Mesenchymal stem cell (in vitro differentiated cells and primary cell): ENCODE measurements around the gene CELF4.
A peak's percentile ranks its signal among the peaks of the same experiment; 100 is the strongest.

ENCODE experiments used
- DNase-seq: peaks from one replicate; pipeline ENCODE4 v3.0.0-alpha.2; 2013
- H2AFZ ChIP-seq: one replicate; pipeline ENCODE4 v1.6.1; 2013; ENCODE audit warnings: low read depth, mild to moderate bottlenecking, control low read depth, inconsistent platforms, low read length, moderate library complexity
- H2AK5ac ChIP-seq: 2 replicates; pipeline ENCODE4 v1.6.1; 2013; ENCODE audit warnings: low read length, moderate library complexity, mild to moderate bottlenecking, inconsistent platforms; ENCODE audit not compliant: severe bottlenecking
- H2BK120ac ChIP-seq: one replicate; pipeline ENCODE4 v1.6.1; 2013; ENCODE audit warnings: low read depth, mild to moderate bottlenecking, inconsistent platforms, low read length, moderate library complexity
- H2BK12ac ChIP-seq, 2 experiments: one replicate each; pipeline ENCODE4 v1.6.1; 2013; ENCODE audit warnings: inconsistent platforms in 2 of 2, low read length in 2 of 2, mild to moderate bottlenecking in 2 of 2, moderate library complexity in 2 of 2, control low read depth in 1 of 2
- H2BK15ac ChIP-seq: one replicate; pipeline ENCODE4 v1.6.1; 2013; ENCODE audit warnings: mild to moderate bottlenecking, low read depth, inconsistent platforms; ENCODE audit not compliant: poor library complexity, severe bottlenecking
- H2BK5ac ChIP-seq: 2 replicates; pipeline ENCODE4 v1.6.1; 2013; ENCODE audit warnings: low read depth, mild to moderate bottlenecking, low read length, control low read depth, inconsistent platforms; ENCODE audit not compliant: poor library complexity, severe bottlenecking
- H3K14ac ChIP-seq, 2 experiments: one replicate each; pipeline ENCODE4 v1.6.1; 2013; ENCODE audit warnings: inconsistent platforms in 2 of 2, low read length in 2 of 2, control low read depth in 1 of 2, mild to moderate bottlenecking in 1 of 2, moderate library complexity in 1 of 2
- H3K18ac ChIP-seq, 2 experiments: one replicate each; pipeline ENCODE4 v1.6.1; 2013; ENCODE audit warnings: inconsistent platforms in 2 of 2, low read length in 2 of 2, control low read depth in 1 of 2, low read depth in 1 of 2, mild to moderate bottlenecking in 1 of 2
- H3K23ac ChIP-seq, 2 experiments: one replicate each; pipeline ENCODE4 v1.6.1; 2013; ENCODE audit warnings: inconsistent platforms in 2 of 2, low read length in 2 of 2, mild to moderate bottlenecking in 2 of 2, moderate library complexity in 2 of 2, control low read depth in 1 of 2
- H3K27ac ChIP-seq: 2 replicates; pipeline ENCODE4 v1.5.1; 2013; ENCODE audit warnings: mild to moderate bottlenecking, moderate library complexity, low read length, control low read depth, inconsistent platforms; ENCODE audit not compliant: poor library complexity, severe bottlenecking
- H3K27me3 ChIP-seq, 2 experiments: 2 replicates each; pipeline versions ENCODE4 v1.6.1 to v1.7.0; 2013; ENCODE audit warnings: low read length in 2 of 2, mild to moderate bottlenecking in 2 of 2, moderate library complexity in 2 of 2, control low read depth in 1 of 2, inconsistent platforms in 1 of 2; ENCODE audit not compliant: control insufficient read depth in 1 of 2, insufficient read depth in 1 of 2
- H3K36me3 ChIP-seq, 2 experiments: 2 replicates each; pipeline versions ENCODE4 v1.6.1 to v1.7.0; 2013; ENCODE audit warnings: low read length in 2 of 2, control low read depth in 1 of 2, inconsistent platforms in 1 of 2, low read depth in 1 of 2, mild to moderate bottlenecking in 1 of 2; ENCODE audit not compliant: insufficient read depth in 2 of 2, control insufficient read depth in 1 of 2
- H3K4ac ChIP-seq, 2 experiments: one replicate each; pipeline ENCODE4 v1.6.1; 2013; ENCODE audit warnings: inconsistent platforms in 2 of 2, low read length in 2 of 2, mild to moderate bottlenecking in 2 of 2, moderate library complexity in 2 of 2, control low read depth in 1 of 2, low read depth in 1 of 2
- H3K4me1 ChIP-seq: 2 replicates; pipeline ENCODE4 v1.6.1; 2013; ENCODE audit warnings: low read depth, low read length, control low read depth; ENCODE audit not compliant: control insufficient read depth, insufficient read depth
- H3K4me2 ChIP-seq: 2 replicates; pipeline ENCODE4 v1.6.1; 2013; ENCODE audit warnings: low read length, mild to moderate bottlenecking, inconsistent platforms; ENCODE audit not compliant: poor library complexity, severe bottlenecking
- H3K4me3 ChIP-seq, 2 experiments: 2 replicates each; pipeline versions ENCODE4 v1.5.1 to v1.7.0; 2013; ENCODE audit warnings: low read length in 2 of 2, mild to moderate bottlenecking in 2 of 2, control low read depth in 1 of 2, low read depth in 1 of 2; ENCODE audit not compliant: insufficient read depth in 1 of 2
- H3K79me1 ChIP-seq: replicated peaks from 2 replicates; pipeline ENCODE4 v1.6.1; 2013; ENCODE audit warnings: mild to moderate bottlenecking, control low read depth, low read length, inconsistent platforms; ENCODE audit not compliant: poor library complexity, severe bottlenecking
- H3K9ac ChIP-seq: 2 replicates; pipeline ENCODE4 v1.7.0; 2013; ENCODE audit warnings: mild to moderate bottlenecking, low read length, moderate library complexity
- H3K9me3 ChIP-seq: 2 replicates; pipeline ENCODE4 v1.7.0; 2013; ENCODE audit warnings: mild to moderate bottlenecking, low read length; ENCODE audit not compliant: control insufficient read depth
- H4K8ac ChIP-seq: one replicate; pipeline ENCODE4 v1.6.1; 2013; ENCODE audit warnings: inconsistent platforms, mild to moderate bottlenecking, low read length, moderate library complexity
- H4K91ac ChIP-seq: one replicate; pipeline ENCODE4 v1.6.1; 2013; ENCODE audit warnings: mild to moderate bottlenecking, low read length, inconsistent platforms
- WGBS: methylation state at CpG from one replicate; pipeline ENCODE4 v1.1.7; 2013; ENCODE audit warnings: mixed read lengths; 5-methylcytosine and 5-hydroxymethylcytosine counted together

The CELF4 gene

DNA sequence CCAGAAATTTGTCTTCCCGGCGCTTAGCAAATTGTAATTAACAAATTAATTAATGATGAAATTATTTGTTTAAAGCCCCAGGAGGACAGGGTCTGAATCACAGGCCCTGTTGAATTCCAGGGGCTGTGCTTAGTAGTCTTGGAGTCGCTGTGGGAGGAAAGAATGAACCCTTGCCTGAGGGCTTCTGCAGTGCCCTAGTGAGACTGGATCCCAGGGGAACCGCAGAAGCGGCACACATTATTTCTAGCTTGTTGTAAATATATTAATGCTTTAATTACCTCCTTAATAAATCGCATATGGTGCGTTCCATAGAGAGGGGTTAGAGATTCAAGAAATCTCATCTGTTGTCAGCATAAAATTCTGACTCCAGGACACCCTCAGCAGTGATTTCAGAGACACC is 235.4 kb downstream of the CELF4 start:
- no peak overlapping the region for H3K4me3 ChIP-seq
- DNase-seq = no peak
- H2BK15ac ChIP-seq = no peak overlapping the region
- H3K36me3 ChIP-seq = no peaks in the 10 kb centered on the region
- no peak overlapping the region for H2BK5ac ChIP-seq
- no peak overlapping the region for H3K18ac ChIP-seq
- no peaks in the 10 kb centered on the region for H3K9me3 ChIP-seq
- no peak overlapping the region for H3K9ac ChIP-seq
- H2AK5ac ChIP-seq = no peak overlapping the region
- H2BK120ac ChIP-seq = no peak overlapping the region
- H3K27ac ChIP-seq = no peak overlapping the region
- H3K27me3 ChIP-seq = peaks cover 24 to 40% of the 10 kb centered on the region in 2 experiments
- no peaks in the 10 kb centered on the region for H3K4me1 ChIP-seq
- H2BK12ac ChIP-seq = no peak overlapping the region
- no peak overlapping the region for H4K8ac ChIP-seq
- no peak overlapping the region for H3K4ac ChIP-seq
- H3K14ac ChIP-seq = no peak overlapping the region
- no peak overlapping the region for H4K91ac ChIP-seq
- 75% methylated on average over 1 of the region's 7 CpGs for WGBS
- H3K23ac ChIP-seq = no peak overlapping the region
- no peak overlapping the region for H2AFZ ChIP-seq
- no peak overlapping the region for H3K4me2 ChIP-seq
- no peaks in the 10 kb centered on the region for H3K79me1 ChIP-seq

DNA sequence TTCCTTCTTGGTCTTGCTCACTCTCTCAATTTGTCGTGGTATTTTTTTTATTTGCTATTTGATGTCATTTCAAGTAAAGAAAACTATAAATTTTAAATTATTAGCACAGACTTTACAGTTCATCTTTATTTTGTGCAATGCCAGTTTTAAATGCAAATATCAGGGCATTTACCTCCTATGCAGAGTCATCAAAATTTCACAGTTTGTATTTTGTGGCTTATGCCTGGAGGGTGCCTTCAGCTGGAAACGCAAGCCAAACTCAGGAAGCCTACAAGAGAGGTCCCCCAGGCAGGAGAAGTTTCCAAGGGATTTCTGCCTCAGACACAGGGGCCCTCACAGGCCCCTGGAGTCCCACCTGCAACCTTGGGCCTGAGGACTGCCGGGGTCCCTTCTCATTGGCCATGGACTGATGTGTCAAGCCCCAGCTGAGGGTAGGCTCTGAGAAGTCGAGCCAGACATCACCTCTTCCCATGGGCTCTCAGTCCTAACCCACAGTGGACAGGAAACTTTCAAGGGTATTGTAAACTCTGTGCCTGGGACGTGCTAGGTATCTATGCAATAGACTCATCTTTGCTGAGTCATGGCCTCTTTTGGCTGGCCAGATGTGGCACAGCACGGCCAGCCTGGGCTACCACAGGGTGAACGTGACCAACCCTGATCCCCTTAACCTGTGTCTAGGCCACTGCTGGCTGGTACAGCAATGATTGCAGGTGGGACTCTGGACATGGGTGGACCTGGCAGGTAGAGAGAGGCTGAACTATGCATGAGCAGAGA is 236.5 kb downstream of the CELF4 start:
- no peak overlapping the region for H3K18ac ChIP-seq
- no peak overlapping the region for H2BK120ac ChIP-seq
- no peak overlapping the region for H2BK15ac ChIP-seq
- no peaks in the 10 kb centered on the region for H3K36me3 ChIP-seq
- H4K8ac ChIP-seq = no peak overlapping the region
- H3K4me3 ChIP-seq = no peak overlapping the region
- no peak overlapping the region for H3K23ac ChIP-seq
- no peak overlapping the region for H2AFZ ChIP-seq
- H2BK5ac ChIP-seq = no peak overlapping the region
- peaks cover 33 to 51% of the 10 kb centered on the region in 2 experiments for H3K27me3 ChIP-seq
- whole genome bisulfite sequencing = 64% methylated on average over 6 of the region's 7 CpGs
- H2BK12ac ChIP-seq = no peak overlapping the region
- H3K9me3 ChIP-seq = no peaks in the 10 kb centered on the region
- no peak overlapping the region for H2AK5ac ChIP-seq
- H3K4ac ChIP-seq = no peak overlapping the region
- H3K4me2 ChIP-seq = no peak overlapping the region
- H3K79me1 ChIP-seq = no peaks in the 10 kb centered on the region
- no peak overlapping the region for H4K91ac ChIP-seq
- H3K9ac ChIP-seq = no peak overlapping the region
- no peak for DNase-seq
- H3K27ac ChIP-seq = no peak overlapping the region
- H3K4me1 ChIP-seq = no peaks in the 10 kb centered on the region
- no peak overlapping the region for H3K14ac ChIP-seq

DNA sequence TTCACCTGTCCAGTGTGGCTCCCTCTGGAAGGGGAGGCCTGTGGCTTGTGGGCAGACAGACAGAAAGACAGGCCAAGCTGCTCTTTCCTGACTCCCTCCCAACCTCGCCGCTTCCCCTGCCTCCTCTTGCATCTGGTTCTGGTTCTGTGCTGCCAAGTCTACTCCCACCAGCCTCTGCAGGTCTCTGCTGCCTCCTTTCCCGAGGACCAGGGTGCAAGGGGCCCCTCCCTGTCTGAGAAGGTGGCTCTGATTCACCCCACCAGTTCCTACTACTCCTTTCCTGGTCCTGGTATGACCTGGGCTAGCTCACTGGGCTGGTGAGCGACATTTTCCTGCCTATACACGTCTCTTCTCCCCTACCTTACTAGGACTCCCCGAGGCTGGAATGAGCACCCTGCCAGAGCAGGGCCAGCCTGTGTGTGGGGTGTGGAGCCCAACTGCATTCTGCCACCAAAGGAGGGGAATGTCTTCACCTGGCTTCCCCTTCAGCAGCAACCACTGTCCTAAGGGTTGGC is 238.5 kb downstream of the CELF4 start:
- Histone ChIP-seq H3K9ac (no peak overlapping the region), H2BK120ac (no peak overlapping the region), H3K27me3 (peaks cover 53 to 59% of the 10 kb centered on the region in 2 experiments), H3K9me3 (no peaks in the 10 kb centered on the region), H3K4me2 (no peak overlapping the region), H3K27ac (no peak overlapping the region), H4K8ac (no peak overlapping the region), H3K4me3 (no peak overlapping the region), H3K18ac (no peak overlapping the region), H3K36me3 (no peaks in the 10 kb centered on the region), H3K4me1 (no peaks in the 10 kb centered on the region), H3K14ac (peak overlapping the region in 1 of 2 experiments; percentile 76), H3K23ac (no peak overlapping the region), H2BK12ac (no peak overlapping the region), H2BK15ac (no peak overlapping the region), H3K79me1 (no peaks in the 10 kb centered on the region), H2AK5ac (no peak overlapping the region), H2AFZ (no peak overlapping the region), H2BK5ac (no peak overlapping the region), H3K4ac (no peak overlapping the region), H4K91ac (no peak overlapping the region)
- no peak for DNase-seq
- WGBS = 72% methylated on average over 4 of the region's 6 CpGs

DNA sequence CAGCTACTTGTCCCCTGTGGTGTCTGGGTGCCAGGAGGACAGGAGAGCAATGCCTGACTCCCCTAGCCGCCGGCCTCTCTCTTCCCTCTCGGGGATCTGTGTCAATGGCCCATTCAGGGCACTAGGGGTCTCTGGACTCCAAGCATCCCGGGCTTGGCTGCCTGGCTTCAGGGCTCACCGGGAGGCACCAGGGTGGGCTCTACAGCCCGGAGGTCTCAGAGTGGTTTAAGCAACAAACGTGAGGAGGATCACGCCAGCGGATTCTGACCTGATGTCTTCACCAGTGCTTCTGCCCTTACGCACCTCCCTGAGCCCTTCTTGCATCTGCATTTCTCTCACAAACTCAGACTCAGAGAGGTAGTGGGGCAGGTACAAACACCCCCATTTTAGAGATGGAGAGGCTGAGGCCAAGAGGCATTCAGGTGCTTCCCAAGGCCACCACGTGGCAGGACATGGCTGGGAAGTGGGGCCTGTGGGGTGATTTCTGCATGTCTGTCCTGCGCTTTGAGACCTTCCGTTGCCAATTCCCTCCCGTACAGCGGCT is 243.0 kb downstream of the CELF4 start:
- Histone ChIP-seq H3K36me3 (no peaks in the 10 kb centered on the region), H2BK15ac (no peak overlapping the region), H2BK12ac (no peak overlapping the region), H2BK120ac (no peak overlapping the region), H3K4me1 (peaks cover 2% of the 10 kb centered on the region), H4K91ac (no peak overlapping the region), H3K4me3 (no peak overlapping the region), H3K9ac (no peak overlapping the region), H2AFZ (no peak overlapping the region), H4K8ac (no peak overlapping the region), H3K27me3 (peaks cover 56 to 67% of the 10 kb centered on the region in 2 experiments), H3K4me2 (no peak overlapping the region), H3K79me1 (no peaks in the 10 kb centered on the region), H3K4ac (no peak overlapping the region), H3K27ac (no peak overlapping the region), H2BK5ac (no peak overlapping the region), H3K18ac (no peak overlapping the region), H3K9me3 (no peaks in the 10 kb centered on the region), H2AK5ac (no peak overlapping the region), H3K14ac (no peak overlapping the region), H3K23ac (no peak overlapping the region)
- 39% methylated on average over 11 of the region's 15 CpGs for WGBS
- peak; percentile 46 for DNase-seq
